Psoas muscle (tissue), 8 donors: ENCODE results near the gene EXOSC2. TPM values are rescaled to one million over a fixed set of nuclear protein-coding genes. Genes with fewer than 3 reads are reported as not detected.
"Not testable (repeated sequence)": the region's sequence is repeated elsewhere in the genome, so short reads cannot be mapped to it uniquely, and the experiment has no call there.

ENCODE experiments used
- ATAC-seq, 4 donors: fragments of 200-7000 bp; cut with Tn5 transposase; one replicate each; pipeline ENCODE4 v1.9.1; 2020; ENCODE audit warnings: moderate library complexity in 3 of 4, mild to moderate bottlenecking in 2 of 4
- DNase-seq, 2 donors: peaks; one replicate each; pipeline ENCODE4 v3.0.0-alpha.2; 2020
- H3K27ac ChIP-seq: fragments of 200-600 bp; one replicate; pipeline ENCODE4 v1.8.0; 2022
- H3K27me3 ChIP-seq, 3 donors: fragments of 200-600 bp in 1 of 3; one replicate each; pipeline versions ENCODE4 v1.6.1 to v1.8.0; 2013 to 2022; ENCODE audit warnings: low read length in 2 of 3, mild to moderate bottlenecking in 2 of 3, moderate library complexity in 1 of 3; ENCODE audit not compliant: insufficient read depth in 3 of 3
- H3K36me3 ChIP-seq, 2 donors: fragments of 200-600 bp in 1 of 2; one replicate each; pipeline versions ENCODE4 v1.6.1 to v1.8.0; 2013 to 2022; ENCODE audit warnings: low read depth in 1 of 2, mild to moderate bottlenecking in 1 of 2, moderate library complexity in 1 of 2; ENCODE audit not compliant: insufficient read depth in 1 of 2
- H3K4me1 ChIP-seq: fragments of 200-600 bp; one replicate; pipeline ENCODE4 v1.8.0; 2022
- H3K4me3 ChIP-seq: fragments of 200-600 bp; one replicate; pipeline ENCODE4 v1.8.0; 2022; ENCODE audit warnings: mild to moderate bottlenecking
- H3K9me3 ChIP-seq: fragments of 200-600 bp; one replicate; pipeline ENCODE4 v1.8.0; 2022
- CTCF ChIP-seq: fragments of 200-600 bp; IDR thresholded peaks from one replicate; pipeline ENCODE4 v1.8.0; 2022; ENCODE audit warnings: antibody characterized with exemption
- WGBS, 3 donors: extraction: QIAGEN DNeasy Blood & Tissue Kit; methylation state at CpG; one replicate each; pipeline versions ENCODE4 v1.1.6 to v1.1.7; 2013; 5-methylcytosine and 5-hydroxymethylcytosine counted together
- intact Hi-C, 2 donors: fragments of 100-400 bp; cut with DNase I; formaldehyde crosslinking; loops; one replicate each; pipeline versions ENCODE4 v1.11.0 to v1.14.2; 2022
- polyA plus RNA-seq, 3 donors: library from polyadenylated mRNA; stranded (reverse); fragments of 200-250 nt; gene quantifications; one replicate each; pipeline ENCODE4 v1.2.3, GENCODE V29; 2013
- total RNA-seq, 4 donors: library from RNA; stranded (reverse); fragmentation: NEBNext Ultra II Directional in 2 of 4; extraction: Animal tissue kit (Norgen Biotek cat#: 25700) in 2 of 4; gene quantifications; one replicate each; pipeline versions ENCODE4 v1.2.1 to v1.2.4, GENCODE V29; 2021 to 2023
- donor health status: healthy with polysubstance abuse.
- donor health status: DM: no; HTN: no; CAD: no; lungs with moderate emphysema.
- donor health status: Bipolar disorder and iron deficiency.
- donor health status: healthy.
- donor health status: DM: yes; HTN: yes; CAD: no.
- donor health status: DM: no; HTN: no; CAD: no.
- donor health status: DM: no; HTN: no; CAD: no.
- donor health status: DM: yes; HTN: yes; CAD: no.

The EXOSC2 gene
- total and polyA plus RNA-seq, 7 donors = 11.8 to 25.0 (median 15.5) TPM

GRCh38 chr9:130680836-130681768 is 12.5 kb upstream of the EXOSC2 start:
- H3K27ac ChIP-seq = no peak overlapping the region
- H3K4me3 ChIP-seq = peak overlapping the region; percentile 75
- peaks cover 11% of the 10 kb centered on the region for H3K4me1 ChIP-seq
- peak; percentile 87 to 90 for DNase-seq
- intact Hi-C loops = no loop called here
- TF ChIP-seq CTCF = no peak
- peaks cover 0 to 18% (median 6%) of the 10 kb centered on the region in 3 donors for H3K27me3 ChIP-seq
- H3K9me3 ChIP-seq = no peaks in the 10 kb centered on the region
- no peaks in the 10 kb centered on the region for H3K36me3 ChIP-seq
- ATAC-seq = peak; percentile 82 to 90 (median 88)
- WGBS, 3 donors = 4 to 8% (median 5%) methylated on average over 54 to 116 of the region's 116 CpGs

- intact Hi-C loops = loop anchor here in 1 of 2 donors (1.0 kb wide), 1 partner anchor 221 kb away; no protein-coding TSS in a partner anchor
- H3K27ac ChIP-seq = no peak overlapping the region
- H3K36me3 ChIP-seq = no peaks in the 10 kb centered on the region
- no peaks in the 10 kb centered on the region for H3K9me3 ChIP-seq
- no peak for TF ChIP-seq CTCF
- H3K27me3 ChIP-seq = peaks cover 0 to 18% (median 3%) of the 10 kb centered on the region in 3 donors
- ATAC-seq = peak; percentile 18 to 52 (median 26)
- 1 to 2% (median 1%) methylated on average over 23 to 45 of the region's 45 CpGs for WGBS, 3 donors
- peak overlapping the region; percentile 75 for H3K4me3 ChIP-seq
- peaks cover 11% of the 10 kb centered on the region for H3K4me1 ChIP-seq
- DNase-seq = no peak
These were observed 11.7 kb upstream of the EXOSC2 start for GRCh38 chr9:130681769-130682420.

GRCh38 chr9:130682421-130683121 is 11.0 kb upstream of the EXOSC2 start:
- no peaks in the 10 kb centered on the region for H3K36me3 ChIP-seq
- DNase-seq (peak; percentile 82 to 88), ATAC-seq (peak; percentile 75 to 88 (median 83))
- no peak overlapping the region for H3K27ac ChIP-seq
- H3K4me3 ChIP-seq = peak overlapping the region; percentile 75
- peaks cover 11% of the 10 kb centered on the region for H3K4me1 ChIP-seq
- no peaks in the 10 kb centered on the region for H3K9me3 ChIP-seq
- intact Hi-C loops = loop anchor here in 1 of 2 donors (1.0 kb wide), 1 partner anchor 221 kb away; no protein-coding TSS in a partner anchor
- peaks cover 0 to 18% (median 3%) of the 10 kb centered on the region in 3 donors for H3K27me3 ChIP-seq
- peak; percentile 86 for TF ChIP-seq CTCF
- 5% methylated on average over 22 of the region's 22 CpGs for WGBS, 3 donors

- peaks cover 11% of the 10 kb centered on the region for H3K4me1 ChIP-seq
- no peaks in the 10 kb centered on the region for H3K36me3 ChIP-seq
- H3K27me3 ChIP-seq = peaks cover 0 to 13% (median 0%) of the 10 kb centered on the region in 3 donors
- no peak for TF ChIP-seq CTCF
- no peak overlapping the region for H3K27ac ChIP-seq
- intact Hi-C loops = no loop called here
- ATAC-seq = no peak
- no peak for DNase-seq
- H3K4me3 ChIP-seq = no peak overlapping the region
- no peaks in the 10 kb centered on the region for H3K9me3 ChIP-seq
These were observed 8.5 kb upstream of the EXOSC2 start for GRCh38 chr9:130685104-130685503.

GRCh38 chr9:130685945-130686344 is 7.6 kb upstream of the EXOSC2 start:
- H3K27ac ChIP-seq, H3K27me3 ChIP-seq, H3K36me3 ChIP-seq, DNase-seq, ATAC-seq, H3K4me1 ChIP-seq, H3K9me3 ChIP-seq, H3K4me3 ChIP-seq, intact Hi-C loops: not testable (repeated sequence)
- 90 to 96% (median 91%) methylated on average over 11 of the region's 11 CpGs for WGBS, 3 donors
